DMS53 (cell line): ENCODE measurements around the gene PCNX1.
"Not testable (repeated sequence)": the region's sequence is repeated elsewhere in the genome, so short reads cannot be mapped to it uniquely, and the experiment has no call there.

ENCODE experiments used
- DNase-seq: peaks from one replicate; lab custom pipeline; 2025; lab: John Stamatoyannopoulos, UW

The PCNX1 gene

DNA sequence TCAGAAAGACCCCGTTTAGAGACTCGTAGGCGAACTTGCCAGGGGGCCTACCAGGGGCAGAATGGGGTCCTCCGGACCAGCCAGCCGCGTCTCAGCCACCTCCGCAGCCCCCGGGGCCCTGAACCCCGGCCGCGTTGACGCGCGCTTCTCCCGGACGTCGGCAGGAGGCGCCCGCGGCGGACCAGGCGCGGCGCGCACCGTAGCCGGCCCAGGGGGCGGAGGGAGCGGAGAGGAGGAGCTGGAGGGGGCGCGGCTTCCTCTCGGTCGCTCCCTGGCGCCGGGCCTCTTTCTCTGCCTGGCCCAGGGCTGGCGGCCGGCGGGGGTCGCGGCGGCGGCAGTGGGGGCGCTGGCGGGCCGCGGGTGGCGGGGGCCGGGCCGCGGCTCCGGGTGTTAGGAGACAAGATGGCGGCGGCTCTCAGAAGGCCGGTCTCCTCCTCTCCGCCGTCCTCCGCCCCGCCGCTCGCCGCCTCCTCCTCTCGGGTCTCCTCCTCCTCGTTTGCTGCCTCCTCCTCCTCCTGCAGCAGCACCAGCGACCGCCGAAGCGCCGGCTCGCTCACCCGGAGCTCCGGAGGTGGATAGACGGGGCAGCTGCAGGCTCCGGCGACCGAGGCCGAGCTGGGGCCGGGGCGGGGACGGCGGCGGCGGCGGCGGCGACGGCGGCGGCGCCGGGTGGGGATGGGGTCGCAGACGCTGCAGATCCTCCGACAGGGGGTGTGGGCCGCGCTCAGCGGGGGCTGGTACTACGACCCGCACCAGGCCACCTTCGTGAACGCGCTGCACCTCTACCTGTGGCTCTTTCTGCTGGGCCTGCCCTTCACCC, at the start of gene PCNX1:
Gene PCNX1 (plus strand): TSS at position 284 of the 820 bp plus-strand sequence. CDS start 392 bp downstream, at position 676.
- peak; percentile 92 for DNase-seq

DNA sequence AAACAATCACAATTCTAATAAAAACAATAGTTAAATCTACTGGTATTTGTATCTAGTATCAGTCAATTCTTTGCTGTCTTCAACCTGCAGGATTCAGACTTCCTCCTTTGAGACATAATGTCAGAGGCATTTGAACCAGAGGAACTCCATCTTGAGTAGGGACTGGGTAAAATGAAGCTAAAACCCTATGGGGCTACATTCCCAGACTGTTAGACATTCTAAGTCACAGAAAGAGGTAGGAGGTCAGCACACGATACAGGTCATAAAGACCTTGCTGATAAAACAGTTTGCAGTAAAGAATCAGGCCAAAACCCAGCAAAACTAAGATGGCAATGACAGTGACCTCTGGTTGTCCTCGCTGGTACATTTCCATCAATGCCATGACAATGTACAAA, 49.8 kb upstream of the PCNX1 start:
- no peak for DNase-seq

DNA sequence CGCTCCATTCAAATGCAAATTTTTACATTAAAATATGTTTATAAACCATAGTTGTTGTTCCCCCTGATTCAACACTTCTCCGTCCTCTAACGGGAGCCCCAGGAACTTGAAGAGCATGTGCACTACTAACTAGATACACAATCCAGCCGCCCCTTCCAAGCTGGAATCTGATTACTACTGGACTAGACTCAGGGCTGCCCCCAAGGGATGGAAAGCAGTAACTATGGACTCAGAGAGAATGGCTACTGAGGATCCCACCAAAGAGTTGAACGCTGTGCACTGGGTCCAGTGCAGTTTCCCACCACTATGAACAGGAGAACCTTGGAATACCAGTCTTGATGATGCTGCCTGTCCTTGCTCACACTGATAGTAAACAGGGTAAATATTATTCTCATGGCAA, 48.6 kb upstream of the PCNX1 start:
- no peak for DNase-seq

DNA sequence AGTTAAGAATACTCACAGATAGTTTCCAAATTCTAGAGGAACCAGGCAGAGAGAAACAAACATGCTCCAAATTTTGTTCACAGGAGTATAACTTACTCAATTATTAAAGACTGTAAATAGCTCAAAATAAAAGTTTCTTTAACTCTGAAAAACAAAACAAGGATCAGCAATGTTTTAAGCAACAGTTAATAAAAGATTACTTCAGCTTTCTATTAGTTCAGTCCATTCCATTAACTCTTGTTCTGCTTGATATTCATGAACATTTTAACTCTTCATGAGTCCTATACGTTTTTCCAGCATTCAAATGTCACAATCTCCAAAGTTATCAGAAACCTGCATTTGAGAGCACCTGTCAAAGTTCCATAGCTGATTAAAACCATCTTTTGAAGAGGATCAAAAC, 40.3 kb upstream of the PCNX1 start:
- DNase-seq, result not testable (repeated sequence)

DNA sequence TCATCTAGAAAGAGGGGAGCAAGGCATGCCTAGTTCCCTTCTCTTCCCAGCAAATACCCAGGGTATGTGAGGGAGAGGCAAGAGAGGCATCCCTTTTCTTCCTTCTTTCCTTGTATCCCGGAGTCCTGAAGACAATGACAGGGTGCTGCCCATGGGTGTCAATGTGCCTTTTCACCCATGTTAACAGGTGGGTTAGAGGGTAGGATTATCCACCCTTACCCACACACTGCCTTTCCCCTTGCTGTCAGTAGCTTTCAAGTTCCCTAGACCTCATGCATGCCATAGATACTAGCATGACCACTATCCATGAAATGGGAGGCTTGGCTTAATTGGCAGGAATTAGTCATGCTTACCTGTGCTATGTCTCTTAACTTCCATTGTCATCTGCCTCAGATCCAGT, 36.3 kb upstream of the PCNX1 start:
- no peak for DNase-seq

DNA sequence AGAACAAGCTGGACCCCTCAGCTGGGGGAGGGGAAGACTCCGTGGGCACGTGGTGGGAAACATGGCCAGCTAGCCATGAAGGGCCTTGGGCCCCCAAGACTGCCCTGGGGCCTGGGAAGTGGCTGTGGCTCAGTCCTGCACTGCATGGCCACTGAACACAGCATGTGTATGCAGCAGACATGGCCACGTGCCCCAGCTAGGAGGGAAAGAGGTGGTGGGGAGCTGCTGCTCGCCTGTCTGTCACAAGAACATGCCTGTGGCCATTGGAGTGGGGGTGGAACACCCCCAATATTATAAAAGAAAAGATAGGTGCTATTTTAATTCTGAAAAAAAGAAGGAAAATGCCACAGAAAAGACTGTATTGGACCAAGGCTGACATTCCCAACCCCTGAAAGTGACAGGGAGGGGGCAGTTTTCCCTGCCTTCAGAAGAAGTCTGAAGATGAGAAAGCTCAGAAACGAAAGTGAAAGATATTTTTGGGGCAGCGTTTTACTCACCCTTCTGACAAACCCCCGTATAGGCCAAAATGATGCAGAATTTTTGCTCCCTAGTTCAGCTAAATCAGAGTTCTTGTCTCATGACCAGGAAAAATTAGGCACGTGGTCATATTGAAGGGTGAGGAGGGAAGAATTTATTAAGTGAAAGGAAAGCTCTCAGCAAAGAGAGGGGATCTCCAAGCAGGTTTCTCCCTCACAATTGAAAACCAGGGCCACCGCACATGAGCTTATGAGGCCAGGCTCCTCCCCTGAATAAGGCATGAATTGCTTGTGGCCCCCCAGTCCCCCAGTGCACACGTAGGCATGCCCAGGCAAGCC, 35.2 kb upstream of the PCNX1 start:
- DNase-seq, result no peak

DNA sequence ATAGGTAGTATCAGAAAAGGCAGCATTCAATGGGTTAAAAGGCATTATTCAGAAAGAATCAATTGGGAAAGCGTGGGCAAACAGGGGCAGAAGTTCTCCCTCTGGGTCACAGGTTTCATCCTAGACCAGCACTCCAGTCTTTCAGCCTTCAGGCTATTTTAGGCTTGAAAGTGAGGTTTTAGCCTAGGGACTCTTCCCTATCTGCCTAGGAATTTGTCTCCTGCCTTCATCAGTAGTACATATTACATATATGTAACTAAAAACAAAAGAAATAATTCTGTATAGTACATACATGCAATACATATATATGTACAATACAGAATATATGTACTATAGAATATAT, 34.6 kb upstream of the PCNX1 start:
- DNase-seq, result no peak

DNA sequence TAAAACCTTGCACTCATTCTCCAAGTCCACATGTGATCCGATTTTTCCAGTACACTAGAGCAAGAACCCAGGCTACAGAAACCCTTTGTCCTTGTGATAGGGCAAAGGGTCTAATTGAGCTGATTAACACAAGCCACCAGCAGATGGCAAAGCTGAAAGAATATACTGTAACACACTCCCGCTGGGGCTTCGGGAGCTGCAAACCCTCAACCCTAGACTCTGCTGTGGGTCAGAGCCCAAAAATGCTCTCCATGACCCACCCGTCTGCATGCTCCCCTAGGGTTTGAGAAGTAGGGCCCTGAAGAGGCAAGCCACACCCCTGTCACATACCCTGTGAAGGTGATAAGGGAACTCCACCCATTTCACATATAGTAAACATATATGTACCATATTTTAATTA, 33.6 kb upstream of the PCNX1 start:
- DNase-seq, result no peak

DNA sequence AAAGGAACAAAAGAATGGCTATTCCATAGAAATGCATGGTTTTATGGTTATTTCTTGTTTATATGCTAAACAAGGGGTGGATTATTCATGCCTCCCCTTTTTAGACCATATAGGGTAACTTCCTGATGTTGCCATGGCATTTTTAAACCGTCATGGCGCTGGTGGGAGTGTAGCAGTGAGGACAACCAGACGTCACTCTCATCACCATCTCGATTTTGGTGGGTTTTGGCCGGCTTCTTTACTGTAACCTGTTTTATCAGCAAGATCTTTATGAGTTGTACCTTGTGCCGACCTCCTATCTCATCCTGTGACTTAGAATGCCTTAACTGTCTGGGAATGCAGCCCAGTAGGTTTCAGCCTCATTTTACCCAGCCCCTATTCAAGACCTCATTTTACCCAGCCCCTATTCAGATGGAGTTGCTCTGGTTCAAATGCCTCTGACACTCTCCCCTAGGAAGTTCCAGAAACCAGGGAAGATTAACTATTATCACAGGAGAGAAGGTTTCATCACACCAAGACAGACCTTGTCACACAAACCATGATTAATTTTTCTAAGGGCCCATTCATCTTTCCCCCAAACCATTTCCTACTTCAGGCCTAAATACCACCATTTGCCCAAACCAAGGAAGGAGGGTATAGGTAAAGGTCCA, 31.3 kb upstream of the PCNX1 start:
- not testable (repeated sequence) for DNase-seq

DNA sequence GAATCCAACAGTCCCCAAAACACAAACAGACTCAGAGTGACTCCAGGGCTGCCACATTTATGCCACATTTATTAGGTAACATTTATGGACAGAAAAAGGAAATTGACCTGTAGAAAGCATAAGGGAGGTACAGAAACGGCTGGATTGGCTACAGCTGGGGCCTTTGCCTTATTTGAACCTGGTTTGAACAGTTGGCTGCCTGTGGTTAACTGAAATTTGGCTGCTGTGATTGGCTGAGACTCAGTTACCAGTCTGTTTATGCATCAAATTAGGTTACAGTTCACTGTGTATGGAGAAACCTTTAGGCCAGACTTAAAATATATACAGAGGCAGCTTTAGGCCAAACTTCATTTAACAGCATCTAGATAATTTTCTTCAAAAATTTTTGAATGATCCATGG, 27.8 kb upstream of the PCNX1 start:
- DNase-seq, result no peak

DNA sequence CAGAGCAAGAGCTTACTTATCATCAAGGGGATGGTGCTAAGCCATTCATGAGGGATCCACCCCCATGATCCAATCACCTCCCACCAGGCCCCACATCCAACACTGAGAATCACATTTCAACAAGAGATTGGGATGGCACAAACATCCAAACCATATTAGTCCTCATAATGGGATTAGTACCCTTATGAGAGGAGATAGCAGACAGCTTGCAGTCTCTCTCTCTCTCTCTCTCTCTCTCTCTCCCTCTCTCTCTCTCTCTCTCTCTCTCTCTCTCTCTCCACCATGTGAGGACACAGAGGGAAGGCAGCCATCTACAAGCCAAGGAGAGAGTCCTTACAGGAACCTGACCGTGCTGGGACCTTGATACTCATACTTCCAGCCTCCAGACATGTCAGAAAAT, 26.4 kb upstream of the PCNX1 start:
- DNase-seq, result not testable (repeated sequence)

DNA sequence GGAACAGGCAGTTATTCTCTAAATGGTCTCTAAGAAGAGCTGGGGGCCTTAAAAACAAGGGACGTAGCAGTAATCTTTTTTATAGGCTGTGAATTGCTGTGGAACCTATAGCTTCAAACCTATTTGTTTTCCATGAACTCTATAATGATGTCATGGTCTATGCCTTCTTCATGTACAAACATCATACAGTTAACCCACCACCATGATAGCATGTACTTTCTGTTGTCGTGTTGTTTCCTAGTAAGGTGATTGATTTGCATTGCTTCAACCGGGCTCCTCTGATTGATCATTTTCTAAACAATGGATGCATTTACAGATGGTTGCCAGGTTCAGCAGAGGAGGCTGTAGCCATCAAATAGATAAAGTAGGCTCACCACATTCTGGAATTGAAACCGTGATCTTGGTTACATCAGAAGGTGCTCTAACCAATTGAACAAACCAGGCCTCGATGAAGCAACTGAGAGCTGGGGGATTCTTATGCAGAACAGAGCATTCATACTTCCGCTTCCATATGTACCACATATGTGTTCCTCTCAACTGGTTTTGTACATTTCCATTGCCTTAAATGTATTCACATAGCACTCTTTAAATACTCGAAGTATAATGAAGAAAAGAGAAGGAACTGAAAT, 25.6 kb upstream of the PCNX1 start:
- DNase-seq, result no peak

DNA sequence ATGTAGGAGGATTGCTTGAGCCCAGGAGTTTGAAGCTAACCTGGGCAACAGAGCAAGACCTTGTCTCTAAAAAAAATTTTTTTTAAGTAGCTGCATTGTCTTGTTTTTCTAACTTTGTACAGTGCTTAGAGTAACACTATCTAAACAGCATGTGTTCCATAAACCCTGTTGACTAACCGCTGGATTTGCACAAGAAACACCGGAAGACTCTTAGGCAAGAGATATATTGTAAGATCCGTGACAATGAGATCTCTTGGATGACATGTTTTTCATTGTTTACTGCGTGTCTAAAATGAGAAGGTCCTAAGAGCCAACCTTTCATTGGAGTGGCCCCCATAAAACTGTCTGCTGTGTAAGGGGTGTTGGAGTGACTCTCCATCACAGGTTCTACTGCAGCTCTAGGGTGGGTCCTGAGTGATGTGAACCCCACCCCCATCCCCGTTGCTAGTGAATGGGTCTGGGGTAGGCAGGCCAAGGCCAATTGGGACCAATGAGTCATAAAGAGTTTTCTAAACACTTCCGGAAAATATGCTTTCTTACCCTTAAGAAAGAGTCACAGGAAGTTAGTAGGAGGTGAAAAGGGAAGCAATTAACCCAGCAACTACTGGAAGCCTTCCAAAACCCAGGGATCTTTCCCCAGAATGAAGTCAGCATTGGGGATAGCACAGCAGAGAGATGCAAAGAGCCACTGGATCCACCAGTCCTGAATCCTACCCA, 24.3 kb upstream of the PCNX1 start:
- DNase-seq, result no peak

DNA sequence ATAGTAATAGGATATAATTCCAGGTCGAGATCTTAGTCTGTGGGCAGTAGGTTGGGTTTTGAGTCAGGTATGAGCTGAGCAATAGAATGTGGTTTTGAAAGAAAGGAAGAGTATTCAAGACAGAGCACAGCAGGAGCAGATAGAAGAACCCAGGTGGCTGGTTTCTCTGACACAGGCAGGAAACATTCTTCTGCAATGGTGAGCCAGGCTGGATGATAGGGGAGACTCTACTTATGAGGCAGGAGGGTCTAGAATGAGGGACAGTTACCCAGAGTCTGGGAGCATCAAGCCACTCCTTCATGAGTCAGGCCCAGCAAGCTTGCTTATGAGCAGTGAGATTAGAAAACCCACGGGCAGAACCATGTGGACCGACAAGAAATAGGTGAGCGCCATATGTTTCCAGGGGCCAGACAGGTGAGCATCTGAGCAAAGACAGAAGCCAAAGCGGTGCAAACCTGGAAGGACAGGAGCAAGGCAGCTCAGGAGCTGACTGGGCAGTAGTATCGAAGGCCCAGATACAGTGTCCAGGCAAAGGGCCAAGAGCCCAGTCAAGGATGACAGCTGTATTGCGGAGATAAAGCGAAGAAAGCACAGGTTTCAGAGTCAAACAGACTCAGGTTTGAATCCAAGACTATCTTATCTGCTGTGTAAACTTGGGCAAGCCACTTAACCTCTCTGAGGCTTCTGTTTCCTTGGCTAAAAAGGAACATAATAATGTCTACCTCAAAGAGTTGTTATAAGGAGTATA, 22.5 kb upstream of the PCNX1 start:
- DNase-seq, result no peak

DNA sequence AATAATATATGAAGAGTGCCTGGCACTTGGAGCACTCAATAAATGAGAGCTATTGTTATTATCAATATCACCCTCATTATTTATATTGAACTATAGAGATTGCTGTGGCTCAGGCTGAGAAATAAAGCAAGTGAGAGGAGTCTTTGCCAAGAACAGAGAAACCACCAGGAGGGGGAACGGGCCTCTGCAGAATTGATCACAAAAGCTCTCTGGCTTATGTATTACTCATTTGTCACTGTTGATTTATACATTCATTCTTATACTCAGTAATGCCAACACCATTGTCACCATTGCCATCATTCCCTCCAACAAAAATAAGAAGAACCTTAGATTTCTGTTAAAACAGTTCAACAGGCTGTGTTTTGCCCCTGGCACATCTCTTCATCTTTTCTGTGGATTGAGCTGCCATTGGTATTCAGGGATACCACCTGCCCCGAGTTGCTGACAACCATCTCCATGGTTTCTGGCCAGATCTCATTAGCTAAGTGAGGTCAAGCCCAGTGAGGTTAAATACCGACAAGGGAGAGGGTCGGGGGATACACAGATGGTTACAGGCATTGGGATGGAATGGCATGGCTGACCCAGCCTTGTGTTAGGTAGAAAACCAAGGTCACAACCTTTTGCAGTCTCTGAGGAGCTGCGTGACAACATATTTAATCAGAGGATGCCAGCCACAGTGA, 21.8 kb upstream of the PCNX1 start:
- no peak for DNase-seq

DNA sequence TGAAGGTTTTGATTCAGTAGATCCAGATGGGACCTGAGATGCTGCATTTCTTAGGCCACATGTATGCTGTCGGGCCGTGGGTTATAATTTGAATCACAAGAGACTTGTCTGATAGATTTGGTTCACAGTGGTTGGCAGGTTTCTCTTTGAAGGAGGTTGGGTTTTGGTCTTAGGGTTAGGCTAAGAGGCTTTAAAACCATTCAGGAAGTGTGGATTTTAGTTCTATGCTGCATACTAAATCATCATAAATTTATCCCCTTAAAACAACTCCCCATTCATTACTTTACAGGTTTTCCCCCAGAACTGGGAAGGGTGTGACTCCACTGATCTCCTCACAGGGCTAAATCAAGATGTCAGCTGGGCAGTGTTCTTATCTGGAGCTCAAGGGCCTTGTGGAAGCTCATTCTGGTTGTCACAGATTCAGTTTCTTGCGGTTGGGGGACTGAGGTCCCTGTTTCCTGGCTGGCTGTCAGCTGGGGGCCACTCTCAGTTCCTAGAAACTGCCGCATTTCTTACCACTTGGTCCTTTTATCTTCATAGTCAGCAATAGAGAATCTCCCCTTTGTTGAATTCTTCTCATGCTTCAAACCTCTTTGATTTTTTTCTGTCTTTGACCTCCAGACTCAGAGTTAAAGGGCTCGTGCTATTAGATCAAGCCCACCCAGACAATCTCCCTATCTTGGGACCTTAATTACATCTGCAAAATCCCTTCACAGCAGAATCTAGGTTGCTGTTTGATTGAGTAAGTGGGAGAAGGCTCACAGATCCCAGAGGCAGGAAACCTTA, 20.6 kb upstream of the PCNX1 start:
- DNase-seq, result no peak

DNA sequence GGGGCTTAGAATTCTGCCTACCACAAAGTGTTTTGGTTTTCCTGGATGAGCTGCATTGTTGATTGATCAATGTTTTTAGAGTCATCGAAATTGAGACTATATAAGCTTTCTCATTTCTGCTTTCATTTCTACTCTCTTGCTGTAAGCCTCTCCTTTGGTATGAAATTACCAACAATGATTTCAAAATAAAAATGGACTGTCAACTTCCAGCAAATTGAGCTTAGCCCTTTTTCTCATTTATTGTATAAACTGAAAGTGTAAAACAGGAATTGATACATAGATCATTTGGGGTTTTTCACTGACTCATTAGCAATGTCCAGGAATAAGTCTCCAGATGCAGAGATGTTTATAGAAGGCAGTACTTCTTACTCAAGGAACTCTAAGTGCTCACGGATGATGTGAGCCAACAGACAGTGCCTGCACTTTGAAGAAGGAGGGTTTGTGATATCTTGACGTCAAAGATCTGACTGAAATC, 20.0 kb upstream of the PCNX1 start:
- no peak for DNase-seq

DNA sequence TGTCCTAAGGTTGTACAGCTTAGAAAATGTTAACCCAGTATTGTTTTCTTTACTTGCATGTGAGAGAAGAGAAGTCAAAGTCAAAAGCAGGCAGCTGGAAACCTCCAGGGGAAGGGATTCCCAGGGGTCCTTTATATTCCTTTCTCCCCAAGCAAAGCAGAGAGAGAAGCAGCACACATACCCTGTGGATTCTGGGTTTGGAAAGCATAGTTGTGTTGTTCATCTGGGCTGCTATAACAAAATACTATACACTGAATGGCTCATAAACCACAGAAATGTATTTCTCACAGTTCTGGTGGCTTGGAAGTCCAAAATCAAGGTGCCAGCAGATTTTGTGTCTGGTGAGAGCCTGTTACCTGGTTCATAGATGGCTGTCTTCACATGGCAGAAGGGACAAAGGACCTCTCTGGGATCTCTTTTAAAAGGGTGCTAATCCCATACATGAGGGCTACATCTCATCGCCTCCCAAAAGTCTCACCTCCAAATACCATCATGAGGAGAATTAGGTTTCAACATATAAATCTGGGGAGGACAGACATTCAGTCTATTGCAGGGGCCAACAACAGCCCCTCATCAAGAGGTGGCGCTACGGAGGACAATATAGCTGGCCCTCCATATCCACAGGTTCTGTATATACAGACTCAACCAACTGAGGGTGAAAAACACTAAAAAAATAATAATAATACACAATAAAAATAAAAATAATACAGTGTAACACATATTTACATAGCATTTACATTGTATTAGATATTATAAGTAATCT, 19.3 kb upstream of the PCNX1 start:
- DNase-seq, result no peak

DNA sequence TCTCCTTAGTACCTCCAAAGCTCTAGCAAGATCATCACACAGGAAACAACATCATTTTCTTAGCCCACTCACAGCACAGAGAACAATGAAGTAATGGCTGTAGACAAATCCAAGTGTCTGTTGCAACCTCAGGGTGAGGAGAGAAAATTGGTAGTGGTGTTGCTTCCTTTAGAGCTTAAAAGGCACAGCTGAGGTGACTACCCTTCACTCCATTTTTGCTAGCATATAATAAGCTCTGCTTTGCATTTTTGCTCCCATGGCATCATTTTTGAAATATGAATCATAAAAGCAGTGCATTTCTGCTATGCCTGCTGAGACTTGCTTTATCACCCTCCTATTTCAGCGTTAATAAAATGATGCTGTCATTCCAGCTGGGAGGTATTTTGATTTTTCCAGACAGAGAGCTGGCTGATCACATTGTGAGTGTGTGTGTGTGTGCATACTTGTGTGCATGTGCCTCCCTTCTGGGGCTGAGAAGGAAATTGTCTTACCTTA, 18.5 kb upstream of the PCNX1 start:
- DNase-seq, result no peak
